ENCODE measurements around the gene SCUBE1. TPM values are rescaled to one million over a fixed set of nuclear protein-coding genes. Genes with fewer than 3 reads are reported as not detected.

The SCUBE1 gene
- polyA plus RNA-seq, 1 of the 3 experiments (the other 2 are of a cell fraction) = 0.56 TPM

DNA sequence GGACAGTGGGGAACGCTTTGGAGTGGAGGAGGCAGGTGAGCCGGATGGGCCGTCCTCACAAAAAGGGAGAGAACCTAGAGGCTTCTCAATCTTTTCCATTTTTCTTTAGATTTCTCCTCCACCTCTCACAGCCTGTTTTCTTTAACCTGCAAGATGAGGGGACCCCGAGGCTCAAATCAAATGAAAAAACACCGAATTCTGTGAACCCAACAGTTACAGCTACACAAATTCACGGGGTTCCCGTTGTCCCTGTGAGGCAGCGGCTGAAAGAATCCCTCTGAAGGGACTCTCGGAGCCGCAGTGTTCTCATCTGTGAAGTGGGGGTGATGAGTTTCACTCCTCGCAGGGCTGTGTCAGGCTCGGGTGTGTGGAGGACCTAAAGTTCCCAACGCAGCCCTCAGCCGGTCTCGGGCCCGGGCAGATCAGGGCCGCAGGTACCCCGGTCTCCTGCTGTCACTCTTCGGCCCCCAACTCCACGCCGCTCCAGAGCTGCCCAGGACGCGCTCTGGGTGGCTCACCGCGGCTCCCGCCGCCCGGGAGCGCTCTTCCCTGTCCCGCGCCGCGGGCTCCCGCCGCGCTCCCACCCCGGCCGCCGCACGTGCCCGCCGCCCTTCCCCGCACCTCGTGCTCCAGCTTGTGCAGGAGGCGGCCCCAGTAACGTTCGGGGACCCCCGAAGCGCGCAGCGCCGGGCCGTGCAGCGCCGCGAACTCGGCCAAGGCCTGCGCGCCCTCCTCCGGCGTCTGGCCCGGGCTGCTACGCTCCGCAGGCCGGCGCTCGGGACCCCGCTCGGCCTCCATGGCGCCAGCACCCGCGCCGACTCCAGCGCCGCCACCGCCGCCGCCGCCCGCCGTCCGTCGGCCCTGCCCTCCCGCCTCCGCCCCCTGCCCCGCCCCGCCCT, 156.7 kb downstream of the SCUBE1 start, which contains the start of gene TTLL12:
TTLL12 (minus strand) TSS at position 863 of the 899 bp plus-strand sequence; CDS start at position 798, 65 bp downstream.
- TF ChIP-seq USF1 (IDR thresholded peaks at IDR 0.05; ENCODE audit: borderline replicate concordance, low read depth) (no peak), MAX (IDR thresholded peaks at IDR 0.05; ENCODE audit: low read depth) (peak; percentile 39; the same call in 1 of the 2 replicates), CHD2 (IDR thresholded peaks at IDR 0.05; ENCODE audit: low read length, partially characterized antibody) (no peak), MXI1 (IDR thresholded peaks at IDR 0.05; ENCODE audit: low read depth, low read length) (peak; percentile 57; the same call in 1 of the 2 replicates), TEAD4 (IDR thresholded peaks at IDR 0.05; ENCODE audit: borderline replicate concordance, insufficient read depth) (no peak), USF2 (IDR thresholded peaks at IDR 0.05; ENCODE audit: borderline replicate concordance, low read depth, low read length) (no peak), FOXM1 (IDR thresholded peaks at IDR 0.05; ENCODE audit: low read depth) (no peak), NRF1 (IDR thresholded peaks at IDR 0.05; ENCODE audit: low read depth, low read length) (no peak), EP300 (IDR thresholded peaks at IDR 0.05; ENCODE audit: borderline replicate concordance in 1 of 2, low read depth in 1 of 2, low read length in 1 of 2) (no peak)
- TF ChIP-seq, protein P1, sequence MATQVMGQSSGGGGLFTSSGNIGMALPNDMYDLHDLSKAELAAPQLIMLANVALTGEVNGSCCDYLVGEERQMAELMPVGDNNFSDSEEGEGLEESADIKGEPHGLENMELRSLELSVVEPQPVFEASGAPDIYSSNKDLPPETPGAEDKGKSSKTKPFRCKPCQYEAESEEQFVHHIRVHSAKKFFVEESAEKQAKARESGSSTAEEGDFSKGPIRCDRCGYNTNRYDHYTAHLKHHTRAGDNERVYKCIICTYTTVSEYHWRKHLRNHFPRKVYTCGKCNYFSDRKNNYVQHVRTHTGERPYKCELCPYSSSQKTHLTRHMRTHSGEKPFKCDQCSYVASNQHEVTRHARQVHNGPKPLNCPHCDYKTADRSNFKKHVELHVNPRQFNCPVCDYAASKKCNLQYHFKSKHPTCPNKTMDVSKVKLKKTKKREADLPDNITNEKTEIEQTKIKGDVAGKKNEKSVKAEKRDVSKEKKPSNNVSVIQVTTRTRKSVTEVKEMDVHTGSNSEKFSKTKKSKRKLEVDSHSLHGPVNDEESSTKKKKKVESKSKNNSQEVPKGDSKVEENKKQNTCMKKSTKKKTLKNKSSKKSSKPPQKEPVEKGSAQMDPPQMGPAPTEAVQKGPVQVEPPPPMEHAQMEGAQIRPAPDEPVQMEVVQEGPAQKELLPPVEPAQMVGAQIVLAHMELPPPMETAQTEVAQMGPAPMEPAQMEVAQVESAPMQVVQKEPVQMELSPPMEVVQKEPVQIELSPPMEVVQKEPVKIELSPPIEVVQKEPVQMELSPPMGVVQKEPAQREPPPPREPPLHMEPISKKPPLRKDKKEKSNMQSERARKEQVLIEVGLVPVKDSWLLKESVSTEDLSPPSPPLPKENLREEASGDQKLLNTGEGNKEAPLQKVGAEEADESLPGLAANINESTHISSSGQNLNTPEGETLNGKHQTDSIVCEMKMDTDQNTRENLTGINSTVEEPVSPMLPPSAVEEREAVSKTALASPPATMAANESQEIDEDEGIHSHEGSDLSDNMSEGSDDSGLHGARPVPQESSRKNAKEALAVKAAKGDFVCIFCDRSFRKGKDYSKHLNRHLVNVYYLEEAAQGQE (IDR thresholded peaks at IDR 0.05; ENCODE audit: low read depth, low read length) = no peak
- TF ChIP-seq, protein P2, sequence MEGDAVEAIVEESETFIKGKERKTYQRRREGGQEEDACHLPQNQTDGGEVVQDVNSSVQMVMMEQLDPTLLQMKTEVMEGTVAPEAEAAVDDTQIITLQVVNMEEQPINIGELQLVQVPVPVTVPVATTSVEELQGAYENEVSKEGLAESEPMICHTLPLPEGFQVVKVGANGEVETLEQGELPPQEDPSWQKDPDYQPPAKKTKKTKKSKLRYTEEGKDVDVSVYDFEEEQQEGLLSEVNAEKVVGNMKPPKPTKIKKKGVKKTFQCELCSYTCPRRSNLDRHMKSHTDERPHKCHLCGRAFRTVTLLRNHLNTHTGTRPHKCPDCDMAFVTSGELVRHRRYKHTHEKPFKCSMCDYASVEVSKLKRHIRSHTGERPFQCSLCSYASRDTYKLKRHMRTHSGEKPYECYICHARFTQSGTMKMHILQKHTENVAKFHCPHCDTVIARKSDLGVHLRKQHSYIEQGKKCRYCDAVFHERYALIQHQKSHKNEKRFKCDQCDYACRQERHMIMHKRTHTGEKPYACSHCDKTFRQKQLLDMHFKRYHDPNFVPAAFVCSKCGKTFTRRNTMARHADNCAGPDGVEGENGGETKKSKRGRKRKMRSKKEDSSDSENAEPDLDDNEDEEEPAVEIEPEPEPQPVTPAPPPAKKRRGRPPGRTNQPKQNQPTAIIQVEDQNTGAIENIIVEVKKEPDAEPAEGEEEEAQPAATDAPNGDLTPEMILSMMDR (IDR thresholded peaks at IDR 0.05) = no peak; the same call in 1 of the 2 replicates
- CTCF ChIA-PET = interaction anchor here (1.2 to 1.3 kb wide), 4 partner anchors 14 to 159 kb away, joined by 3 to 6 read pairs (median 4); no protein-coding TSS in a partner anchor
- no peaks in the 10 kb centered on the region for H3K9me2 ChIP-seq
- no peaks in the 10 kb centered on the region for H3K9me3 ChIP-seq
- H3K9ac ChIP-seq = peak within 1 kb of the TSS; percentile 60; the same call in 1 of the 2 replicates
- peak within 1 kb of the TSS; percentile 69 to 80 for H3K27ac ChIP-seq (ENCODE audit: low read depth in 2 of 2, low read length in 1 of 2)
- H4K20me1 ChIP-seq (ENCODE audit: insufficient read depth) = no peaks in the 10 kb centered on the region
- H3K4me2 ChIP-seq = peak within 1 kb of the TSS; percentile 80
- POLR2A ChIA-PET = interaction anchor here (0.6 to 1.0 kb wide), 5 partner anchors 7 to 1144 kb away, joined by 3 to 4 read pairs (median 3); no protein-coding TSS in a partner anchor
- peaks cover 0 to 10% of the 10 kb centered on the region in 2 experiments; a peak in 1 of 4 replicates for H3K4me1 ChIP-seq (ENCODE audit: control insufficient read depth in 1 of 2, insufficient read depth in 2 of 2, low read depth in 1 of 2, low read length in 1 of 2)
- H3K4me3 ChIP-seq (ENCODE audit: low read depth in 2 of 2, low read length in 1 of 2) = peak within 1 kb of the TSS; percentile 58 to 64
- WGBS (ENCODE audit: low lambda C conversion rate) = 0% methylated on average over 6 of the region's 87 CpGs
- H3F3A ChIP-seq (replicated peaks; ENCODE audit: insufficient read depth) = peaks cover 4% of the 10 kb centered on the region
- DNase-seq = peak; percentile 84
- peaks cover 2% of the 10 kb centered on the region; the same call in 1 of the 2 replicates for H3K79me2 ChIP-seq (ENCODE audit: insufficient read depth)
- peak within 1 kb of the TSS; percentile 90; the same call in 1 of the 2 replicates for H2AFZ ChIP-seq (ENCODE audit: low read depth)
- peaks cover 0 to 2% of the 10 kb centered on the region in 2 experiments for H3K36me3 ChIP-seq (replicated peaks in 1 of 2; ENCODE audit: control insufficient read depth in 1 of 2, insufficient read depth in 2 of 2, low read length in 1 of 2)
- no peaks in the 10 kb centered on the region for H3K27me3 ChIP-seq (ENCODE audit: insufficient read depth)

Measured in SK-N-SH (cell line).